Stomach (tissue), 4 donors: ENCODE results near the gene OLIG3.

Source experiments
- EP300 ChIP-seq: sonication (generic); formaldehyde crosslinking; IDR thresholded peaks from one replicate; pipeline ENCODE4 v1.6.1; 2017; ENCODE audit warnings: antibody characterized with exemption
- POLR2A ChIP-seq, 4 donors: fragments of 450-650 bp; IDR thresholded peaks; one replicate each; pipeline ENCODE4 v1.6.1; 2016; ENCODE audit warnings: antibody characterized with exemption in 4 of 4, control low read depth in 2 of 4, mild to moderate bottlenecking in 1 of 4, moderate library complexity in 1 of 4

DNA sequence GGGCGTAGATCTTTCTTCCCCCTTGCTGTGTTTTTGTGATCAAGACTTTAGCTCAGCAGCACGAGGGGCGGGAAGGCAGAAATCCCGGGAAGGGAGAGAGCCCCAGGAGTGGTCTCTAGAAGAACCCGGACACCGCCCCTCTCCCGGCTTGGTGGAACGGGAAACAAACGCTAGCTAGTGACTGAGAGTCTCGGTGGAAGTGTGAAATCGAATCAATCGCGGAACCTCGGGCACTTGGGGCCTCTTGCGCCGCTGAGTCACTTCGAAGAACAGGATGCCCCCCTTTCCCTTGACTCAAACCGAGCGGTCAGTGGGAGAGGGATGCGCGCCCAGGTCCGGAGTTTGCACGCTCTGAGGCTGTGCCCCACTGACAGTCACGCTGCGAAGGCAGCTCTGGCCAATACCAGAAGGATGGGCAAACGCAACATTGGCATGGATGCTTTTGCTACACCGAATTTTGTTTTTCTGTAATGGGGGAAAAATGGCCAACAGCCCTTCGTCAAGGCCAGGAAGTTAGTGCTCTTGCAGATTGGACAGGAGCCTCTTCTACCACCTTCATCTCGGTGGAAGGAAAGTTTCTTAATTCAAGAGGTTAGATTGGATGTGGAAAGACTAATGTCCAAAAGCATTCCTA is 1.6 kb upstream of the OLIG3 start:
- no peak for TF ChIP-seq EP300
- no peak for TF ChIP-seq POLR2A (IDR thresholded peaks at IDR 0.05)
